Kidney tubule cell (primary cell): ENCODE results near the gene GRAMD2B.
"Not testable (repeated sequence)": the region's sequence is repeated elsewhere in the genome, so short reads cannot be mapped to it uniquely, and the experiment has no call there.

Source experiments
- DNase-seq: peaks from one replicate; pipeline ENCODE4 v3.0.0-alpha.2; 2018; ENCODE audit warnings: low spot score

Gene GRAMD2B

DNA sequence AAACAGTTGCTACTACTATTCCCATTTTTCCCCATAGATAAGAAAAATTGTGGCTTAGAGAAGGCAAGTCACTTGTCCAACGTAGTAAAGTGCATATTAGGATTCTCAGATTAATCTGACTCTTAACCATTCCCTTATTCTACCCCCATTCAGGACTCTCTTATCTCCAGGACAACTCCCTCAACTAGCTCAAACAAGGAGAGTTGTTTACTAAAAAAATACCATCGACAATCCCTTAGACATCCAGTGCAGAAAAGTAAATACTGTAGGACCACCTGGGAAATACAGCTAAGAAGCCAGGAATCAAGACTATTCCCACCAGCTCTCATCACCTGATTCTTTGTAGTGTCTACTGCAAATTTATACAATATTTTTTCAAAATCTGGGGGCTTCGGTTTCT is 9.4 kb upstream of the GRAMD2B start:
- no peak for DNase-seq

DNA sequence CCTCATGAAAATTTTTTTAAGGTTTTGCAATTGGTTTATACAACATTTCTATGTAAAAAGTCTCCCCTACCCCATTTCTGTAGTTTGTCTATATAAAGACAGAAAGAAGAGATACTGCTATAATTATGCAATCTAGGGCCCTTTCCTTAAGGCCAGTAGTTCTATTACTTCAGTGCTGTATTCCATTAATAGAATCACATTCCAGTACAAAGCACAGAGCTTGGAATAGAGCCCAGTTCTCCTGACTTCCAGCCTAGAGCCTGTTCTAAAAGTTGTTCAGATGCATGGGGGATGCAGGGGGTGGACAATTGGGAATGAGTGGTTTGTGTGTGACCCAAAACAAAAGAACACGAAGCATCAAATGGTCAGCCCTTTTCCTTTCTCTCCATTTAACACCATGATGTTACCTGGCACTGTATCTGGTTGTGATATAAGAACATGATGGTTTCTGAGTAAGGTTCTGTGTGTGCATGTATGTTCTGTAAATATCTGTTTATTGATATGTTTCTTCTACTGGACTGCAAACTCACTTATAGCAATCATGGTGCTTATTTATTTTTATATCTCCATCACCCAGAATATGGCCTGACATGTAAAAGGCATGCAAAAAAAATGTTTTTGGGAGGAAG is 8.2 kb upstream of the GRAMD2B start:
- peak; percentile 21 for DNase-seq

GRCh38 chr5:126415789-126416188 is 7.4 kb upstream of the GRAMD2B start:
- no peak for DNase-seq

DNA sequence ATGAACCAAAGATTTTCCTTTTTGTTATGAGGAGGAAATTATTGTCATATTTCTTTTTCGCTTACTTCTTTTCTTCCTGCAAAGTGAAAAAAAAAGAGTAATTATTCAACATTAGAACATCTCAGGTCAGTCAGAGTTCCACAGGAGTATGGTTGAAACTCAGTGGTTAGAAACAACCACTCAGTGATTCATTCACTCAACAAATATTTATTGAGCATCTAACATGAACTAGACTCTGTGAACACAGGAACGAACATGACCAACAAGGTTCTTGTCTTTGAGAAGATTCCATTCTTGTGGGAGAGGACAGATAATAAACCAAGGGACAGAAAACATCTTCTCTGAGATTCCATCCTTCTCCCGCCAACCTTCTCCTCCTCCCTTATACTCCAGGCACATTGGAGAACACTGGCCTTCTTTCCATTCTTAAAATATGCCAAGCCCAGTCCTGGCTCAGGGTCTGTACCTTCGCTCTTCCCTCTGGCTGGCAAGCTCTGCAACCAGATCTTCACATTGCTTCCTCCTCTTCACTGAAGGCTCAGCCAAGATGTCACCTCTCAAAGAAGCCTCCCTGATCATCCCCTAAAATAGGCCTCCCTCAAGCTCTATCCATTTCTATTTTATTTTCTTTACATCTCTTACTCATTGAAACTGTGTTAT is 6.8 kb upstream of the GRAMD2B start:
- peak; percentile 14 for DNase-seq

DNA sequence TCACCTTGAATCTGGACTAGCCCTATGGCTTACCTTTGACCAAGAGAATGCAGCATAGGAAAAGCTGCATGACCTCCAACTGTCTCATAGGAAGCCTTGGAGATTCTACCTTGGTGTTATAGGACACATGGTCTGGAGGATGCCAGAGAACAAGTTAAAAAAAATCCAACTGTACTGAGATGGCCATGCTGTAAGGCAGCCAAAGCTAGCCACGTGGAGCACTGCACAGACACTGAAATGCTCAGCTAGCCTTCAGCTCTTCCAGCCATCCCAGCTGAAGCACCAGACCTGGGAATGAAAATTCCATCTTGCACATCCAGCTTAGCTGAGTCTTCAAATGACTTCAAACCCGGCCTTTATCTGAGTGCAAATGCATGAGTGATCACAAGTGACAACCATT is 6.0 kb upstream of the GRAMD2B start:
- DNase-seq = no peak

- DNase-seq = no peak
Measured at GRCh38 chr5:126419102-126419501, 4.1 kb upstream of the GRAMD2B start.

- DNase-seq = peak; percentile 34
Measured at GRCh38 chr5:126428421-126428820, 5.2 kb downstream of the GRAMD2B start.

GRCh38 chr5:126430631-126431030 is 7.4 kb downstream of the GRAMD2B start:
- no peak for DNase-seq

DNA sequence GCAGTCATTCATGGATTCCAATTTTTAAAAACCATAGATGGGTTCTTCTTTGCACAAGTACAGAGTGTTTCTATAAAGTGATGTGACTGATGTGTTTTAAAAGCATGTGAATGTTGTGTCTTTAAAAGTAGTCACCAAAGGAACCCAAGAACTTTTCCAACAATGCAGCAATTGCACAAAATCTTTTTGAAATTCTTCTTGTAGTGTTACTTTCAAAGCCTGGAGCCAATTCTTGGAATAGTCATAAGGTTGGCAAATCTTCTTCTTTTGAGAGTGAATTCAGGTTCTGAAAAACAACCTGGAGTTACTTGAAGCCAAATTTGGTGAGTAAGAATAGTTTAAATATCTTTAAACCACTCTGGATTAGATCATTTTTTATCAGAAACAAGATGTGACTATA is 10.5 kb downstream of the GRAMD2B start:
- DNase-seq = no peak

DNA sequence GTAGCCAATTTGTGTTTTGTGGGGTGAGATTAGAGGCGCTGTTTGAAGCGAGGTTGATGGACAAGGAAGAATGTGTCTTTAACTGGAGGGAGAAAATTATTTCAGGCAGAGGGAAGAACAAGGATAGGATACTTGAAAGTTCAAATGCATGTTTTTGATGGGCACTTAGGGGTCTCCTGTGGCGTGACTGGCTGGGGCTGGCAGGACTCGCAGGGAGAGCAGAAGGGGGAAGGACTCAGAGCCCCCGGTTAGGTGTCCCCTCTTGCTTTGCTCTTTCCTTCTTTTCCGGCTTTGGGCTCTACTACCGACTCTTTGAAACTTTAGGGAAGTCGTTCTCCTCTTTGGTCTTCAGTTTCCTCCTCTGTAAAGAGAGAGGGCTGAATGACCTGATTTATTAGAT is 12.1 kb downstream of the GRAMD2B start:
- DNase-seq = no peak

DNA sequence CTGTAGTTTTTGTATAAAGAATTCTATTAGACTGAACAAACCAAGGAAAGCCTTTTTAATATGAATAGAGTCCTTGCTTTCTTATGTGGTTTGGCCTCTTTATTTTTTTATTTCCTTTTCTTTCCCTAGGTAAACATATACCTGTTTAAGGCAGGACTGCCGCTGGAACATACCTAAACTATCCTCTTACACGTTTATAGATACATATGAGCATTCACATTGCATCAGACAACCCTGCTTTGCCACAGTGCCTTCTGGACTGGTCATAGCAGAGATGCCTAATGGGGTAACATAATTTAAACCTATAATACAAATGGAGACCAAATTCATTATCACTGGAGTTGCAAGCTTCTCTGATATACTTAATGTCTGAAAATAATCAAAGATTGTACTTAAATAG is 12.5 kb downstream of the GRAMD2B start:
- DNase-seq = no peak

- DNase-seq = no peak
Measured at GRCh38 chr5:126437721-126438120, 14.5 kb downstream of the GRAMD2B start.

DNA sequence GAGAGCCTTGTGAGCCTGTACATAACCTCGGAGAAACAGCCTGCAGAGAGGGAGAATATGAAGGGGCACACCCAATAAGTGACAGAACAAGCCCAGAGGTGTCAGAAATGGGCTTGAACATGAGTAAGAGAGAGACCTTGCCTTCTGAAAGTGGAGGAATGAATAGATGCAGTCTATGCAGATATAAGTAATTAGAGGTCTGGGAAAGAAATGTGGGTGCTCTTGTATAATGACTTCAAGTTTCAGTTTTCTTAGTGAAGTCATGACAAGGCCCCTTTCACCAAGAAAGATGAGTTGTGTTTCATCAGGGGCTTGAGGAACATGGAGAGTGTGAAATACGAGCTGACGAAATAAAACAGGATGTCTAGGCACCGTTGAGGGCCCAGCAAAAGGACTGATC is 15.1 kb downstream of the GRAMD2B start:
- DNase-seq = no peak

DNA sequence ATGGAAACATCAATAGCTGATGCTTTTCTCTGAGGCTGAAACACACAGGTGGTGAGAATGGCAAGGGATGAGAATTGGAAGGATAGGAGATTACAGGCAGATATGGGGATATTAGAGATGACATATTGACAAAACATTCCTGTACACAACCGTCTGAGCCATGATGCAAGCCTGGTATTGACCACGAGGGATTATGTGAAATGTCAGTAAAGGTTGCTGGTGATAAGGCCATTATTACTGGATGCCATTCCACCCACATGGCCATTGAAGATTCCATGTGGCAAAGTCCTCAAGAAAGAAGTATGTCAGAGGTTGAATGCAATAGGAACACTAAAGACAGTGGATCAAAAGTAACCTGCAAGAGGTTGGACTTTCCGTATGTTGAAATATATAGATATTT is 15.7 kb downstream of the GRAMD2B start:
- peak; percentile 25 for DNase-seq

DNA sequence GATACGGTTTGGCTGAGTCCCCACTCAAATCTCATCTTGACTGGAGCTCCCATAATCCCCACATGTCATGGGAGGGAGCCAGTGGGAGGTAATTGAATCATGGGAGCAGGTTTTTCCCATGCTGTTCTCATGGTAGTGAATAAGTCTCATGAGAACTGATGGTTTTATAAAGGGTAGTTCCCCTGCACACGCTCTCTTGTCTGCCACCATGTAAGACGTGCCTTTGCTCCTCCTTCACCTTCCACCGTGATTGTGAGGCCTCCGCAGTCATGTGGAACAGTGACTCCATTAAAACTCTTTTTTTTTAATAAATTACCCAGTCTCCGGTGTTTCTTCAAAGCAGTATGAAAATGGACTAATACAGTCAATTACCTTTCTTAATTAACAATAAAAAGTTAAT is 16.5 kb downstream of the GRAMD2B start:
- not testable (repeated sequence) for DNase-seq

- DNase-seq = no peak
Measured at GRCh38 chr5:126441230-126441629, 18.0 kb downstream of the GRAMD2B start.

- no peak for DNase-seq
Measured at GRCh38 chr5:126443374-126443851, 20.2 kb downstream of the GRAMD2B start.

- no peak for DNase-seq
Measured at GRCh38 chr5:126444137-126444536, 20.9 kb downstream of the GRAMD2B start.

- peak; percentile 91 for DNase-seq
Measured at GRCh38 chr5:126445502-126446174, 22.4 kb downstream of the GRAMD2B start.

GRCh38 chr5:126446498-126447224 is 23.5 kb downstream of the GRAMD2B start:
- DNase-seq = peak; percentile 95

- no peak for DNase-seq
Measured at GRCh38 chr5:126448720-126449119, 25.5 kb downstream of the GRAMD2B start.

DNA sequence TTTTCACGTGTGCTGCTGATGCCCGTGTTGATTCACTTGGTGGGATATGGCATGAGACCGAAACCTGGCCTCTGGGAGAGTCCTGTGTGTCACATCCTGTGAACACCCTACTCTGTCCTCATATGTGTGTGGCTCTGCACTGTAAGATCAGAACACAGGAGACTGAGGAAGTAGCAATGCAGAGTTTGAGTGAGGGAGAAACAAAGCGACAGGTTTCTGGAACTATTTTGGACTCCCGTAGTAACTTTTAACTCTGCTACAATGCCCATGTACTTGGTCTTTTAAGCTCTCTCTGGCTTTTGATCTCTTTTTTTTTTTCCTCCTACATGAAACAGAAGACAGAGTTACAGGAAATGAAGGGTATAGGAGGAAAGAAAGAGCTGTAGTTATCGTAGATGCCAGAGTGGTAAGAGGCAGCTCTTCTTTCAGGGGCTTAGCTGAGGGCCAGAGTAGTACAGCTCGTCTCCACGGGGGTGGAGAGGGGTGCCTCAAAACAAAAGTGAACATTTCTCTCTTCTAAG is 26.6 kb downstream of the GRAMD2B start:
- DNase-seq = peak; percentile 94
